OCI-LY1 (cell line): ENCODE results near the gene NIM1K.

Source experiments
- H2AFZ ChIP-seq: fragments of 200-600 bp; sonication (generic), shearing (Covaris generic); 2 replicates; pipeline ENCODE4 v1.6.0; 2014; ENCODE audit warnings: antibody characterized with exemption, mild to moderate bottlenecking, low read length
- H3F3A ChIP-seq: fragments of 200-600 bp; sonication (generic), shearing (Covaris generic); 2 replicates; pipeline ENCODE4 v1.6.0; 2014; ENCODE audit warnings: mild to moderate bottlenecking, antibody characterized with exemption, low read length, moderate library complexity; ENCODE audit not compliant: insufficient read depth
- H3K27ac ChIP-seq: fragments of 200-600 bp; sonication (generic); 2 replicates; pipeline ENCODE4 v1.5.1; 2014; ENCODE audit warnings: low read length, mixed run types, mild to moderate bottlenecking, low read depth; ENCODE audit not compliant: poor library complexity, severe bottlenecking
- H3K27me3 ChIP-seq: fragments of 200-600 bp; sonication (generic); 2 replicates; pipeline ENCODE4 v1.6.0; 2014; ENCODE audit warnings: antibody characterized with exemption, mild to moderate bottlenecking, low read length, moderate library complexity; ENCODE audit not compliant: insufficient read depth
- H3K36me3 ChIP-seq: fragments of 200-600 bp; sonication (generic); 2 replicates; pipeline ENCODE4 v1.6.1; 2014; ENCODE audit warnings: mild to moderate bottlenecking, antibody characterized with exemption, low read length, moderate library complexity, mixed read lengths; ENCODE audit not compliant: insufficient read depth
- H3K4me1 ChIP-seq: fragments of 200-600 bp; sonication (generic); 2 replicates; pipeline ENCODE4 v1.5.1; 2014; ENCODE audit warnings: mild to moderate bottlenecking, low read length, moderate library complexity; ENCODE audit not compliant: insufficient read depth, severe bottlenecking
- H3K4me2 ChIP-seq: fragments of 200-600 bp; sonication (generic), shearing (Covaris generic); 2 replicates; pipeline ENCODE4 v1.6.1; 2014; ENCODE audit warnings: low read length
- H3K4me3 ChIP-seq: fragments of 200-600 bp; sonication (generic); 2 replicates; pipeline ENCODE4 v1.5.1; 2014; ENCODE audit warnings: low read length, low read depth, mild to moderate bottlenecking, mixed read lengths; ENCODE audit not compliant: poor library complexity, severe bottlenecking
- H3K79me2 ChIP-seq: fragments of 200-600 bp; shearing (Covaris generic); 2 replicates; pipeline ENCODE4 v1.6.1; 2016; ENCODE audit warnings: mixed run types, low read length, mixed read lengths; ENCODE audit not compliant: insufficient read depth
- H3K9ac ChIP-seq: fragments of 200-600 bp; sonication (generic), shearing (Covaris generic); 2 replicates; pipeline ENCODE4 v1.6.1; 2014; ENCODE audit warnings: mild to moderate bottlenecking, low read length, mixed read lengths
- H3K9me2 ChIP-seq: fragments of 200-600 bp; sonication (generic), shearing (Covaris generic); 2 replicates; pipeline ENCODE4 v1.6.1; 2014; ENCODE audit warnings: low read depth, mild to moderate bottlenecking, low read length, mixed read lengths
- H3K9me3 ChIP-seq: fragments of 200-600 bp; shearing (Covaris generic); 2 replicates; pipeline ENCODE4 v1.6.1; 2014; ENCODE audit warnings: low read length, mixed read lengths
- H4K20me1 ChIP-seq: fragments of 200-600 bp; sonication (generic), shearing (Covaris generic); 2 replicates; pipeline ENCODE4 v1.6.0; 2016; ENCODE audit warnings: mild to moderate bottlenecking, low read length; ENCODE audit not compliant: insufficient read depth
- EZH2 ChIP-seq: fragments of 200-600 bp; sonication (generic), shearing (Covaris generic); IDR thresholded peaks from 2 replicates; pipeline ENCODE4 v1.8.0; 2017; ENCODE audit warnings: borderline replicate concordance, mixed run types, mild to moderate bottlenecking, antibody characterized with exemption, low read length, moderate library complexity, mixed read lengths
- TF ChIP-seq, protein P1 (sequence below): fragments of 200-600 bp; sonication (generic), shearing (Covaris generic); IDR thresholded peaks from 2 replicates; pipeline ENCODE4 v1.5.1; 2017; ENCODE audit warnings: mild to moderate bottlenecking, antibody characterized with exemption, low read length, moderate library complexity, mixed read lengths

NIM1K gene

DNA sequence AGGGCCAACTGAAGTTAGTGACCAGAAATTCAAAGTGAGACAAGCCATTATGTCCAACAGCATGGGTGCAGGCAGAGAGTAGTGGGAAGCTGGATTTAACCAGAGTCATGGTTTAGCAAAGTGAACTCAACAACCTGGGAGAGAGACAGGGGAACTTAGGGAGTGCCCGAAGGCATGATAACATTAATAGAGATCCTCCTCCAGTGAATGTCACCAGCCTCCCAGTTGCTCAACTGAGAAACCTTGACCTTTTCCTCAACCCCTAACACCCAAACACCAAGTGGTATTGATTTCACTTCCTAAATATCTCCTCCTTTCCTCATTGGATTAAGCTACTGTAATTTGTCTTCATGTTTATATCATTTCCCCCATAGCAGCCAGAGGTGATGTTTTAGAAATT is 78.6 kb downstream of the NIM1K start:
- no peaks in the 10 kb centered on the region for H3F3A ChIP-seq
- no peaks in the 10 kb centered on the region for H3K9me3 ChIP-seq
- no peak overlapping the region for H3K9ac ChIP-seq
- no peak overlapping the region for H3K4me2 ChIP-seq
- no peak overlapping the region for H2AFZ ChIP-seq
- no peaks in the 10 kb centered on the region; the same call in 1 of the 2 replicates for H3K27me3 ChIP-seq
- no peak for TF ChIP-seq EZH2
- TF ChIP-seq, protein P1, sequence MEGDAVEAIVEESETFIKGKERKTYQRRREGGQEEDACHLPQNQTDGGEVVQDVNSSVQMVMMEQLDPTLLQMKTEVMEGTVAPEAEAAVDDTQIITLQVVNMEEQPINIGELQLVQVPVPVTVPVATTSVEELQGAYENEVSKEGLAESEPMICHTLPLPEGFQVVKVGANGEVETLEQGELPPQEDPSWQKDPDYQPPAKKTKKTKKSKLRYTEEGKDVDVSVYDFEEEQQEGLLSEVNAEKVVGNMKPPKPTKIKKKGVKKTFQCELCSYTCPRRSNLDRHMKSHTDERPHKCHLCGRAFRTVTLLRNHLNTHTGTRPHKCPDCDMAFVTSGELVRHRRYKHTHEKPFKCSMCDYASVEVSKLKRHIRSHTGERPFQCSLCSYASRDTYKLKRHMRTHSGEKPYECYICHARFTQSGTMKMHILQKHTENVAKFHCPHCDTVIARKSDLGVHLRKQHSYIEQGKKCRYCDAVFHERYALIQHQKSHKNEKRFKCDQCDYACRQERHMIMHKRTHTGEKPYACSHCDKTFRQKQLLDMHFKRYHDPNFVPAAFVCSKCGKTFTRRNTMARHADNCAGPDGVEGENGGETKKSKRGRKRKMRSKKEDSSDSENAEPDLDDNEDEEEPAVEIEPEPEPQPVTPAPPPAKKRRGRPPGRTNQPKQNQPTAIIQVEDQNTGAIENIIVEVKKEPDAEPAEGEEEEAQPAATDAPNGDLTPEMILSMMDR: no peak
- no peaks in the 10 kb centered on the region for H4K20me1 ChIP-seq
- H3K4me1 ChIP-seq: no peaks in the 10 kb centered on the region
- H3K27ac ChIP-seq: no peak overlapping the region
- H3K9me2 ChIP-seq: no peaks in the 10 kb centered on the region
- H3K79me2 ChIP-seq: no peaks in the 10 kb centered on the region
- H3K4me3 ChIP-seq: no peak overlapping the region
- H3K36me3 ChIP-seq: no peaks in the 10 kb centered on the region

DNA sequence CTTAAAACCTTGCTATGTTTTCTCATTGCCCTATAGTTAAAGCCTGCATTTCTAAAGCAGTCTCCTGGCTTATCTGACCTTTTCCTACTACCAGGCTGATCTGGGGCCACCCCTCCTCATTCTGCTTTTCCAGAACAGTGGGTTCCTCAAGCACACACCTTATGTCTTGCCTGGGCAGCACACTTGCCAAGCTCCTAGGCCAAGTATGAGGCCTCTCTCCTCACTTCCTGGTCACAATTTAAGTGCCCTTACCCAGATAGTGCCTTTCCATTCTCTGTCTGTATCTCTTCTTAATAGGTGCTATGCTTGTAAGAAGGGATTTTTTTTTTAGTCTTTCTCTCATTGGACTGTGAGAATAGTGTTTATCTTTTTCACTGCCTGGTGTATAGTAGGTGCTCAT is 81.5 kb downstream of the NIM1K start:
- no peaks in the 10 kb centered on the region for H3K9me3 ChIP-seq
- H3K27ac ChIP-seq: no peak overlapping the region
- no peaks in the 10 kb centered on the region for H4K20me1 ChIP-seq
- H3K36me3 ChIP-seq: no peaks in the 10 kb centered on the region
- H2AFZ ChIP-seq: no peak overlapping the region
- no peak overlapping the region for H3K4me2 ChIP-seq
- no peaks in the 10 kb centered on the region for H3K79me2 ChIP-seq
- H3K4me3 ChIP-seq: no peak overlapping the region
- H3K4me1 ChIP-seq: no peaks in the 10 kb centered on the region
- no peak overlapping the region for H3K9ac ChIP-seq
- no peaks in the 10 kb centered on the region; the same call in 1 of the 2 replicates for H3K27me3 ChIP-seq
- no peaks in the 10 kb centered on the region for H3K9me2 ChIP-seq
- no peak for TF ChIP-seq EZH2
- TF ChIP-seq, protein P1: no peak
- H3F3A ChIP-seq: no peaks in the 10 kb centered on the region

DNA sequence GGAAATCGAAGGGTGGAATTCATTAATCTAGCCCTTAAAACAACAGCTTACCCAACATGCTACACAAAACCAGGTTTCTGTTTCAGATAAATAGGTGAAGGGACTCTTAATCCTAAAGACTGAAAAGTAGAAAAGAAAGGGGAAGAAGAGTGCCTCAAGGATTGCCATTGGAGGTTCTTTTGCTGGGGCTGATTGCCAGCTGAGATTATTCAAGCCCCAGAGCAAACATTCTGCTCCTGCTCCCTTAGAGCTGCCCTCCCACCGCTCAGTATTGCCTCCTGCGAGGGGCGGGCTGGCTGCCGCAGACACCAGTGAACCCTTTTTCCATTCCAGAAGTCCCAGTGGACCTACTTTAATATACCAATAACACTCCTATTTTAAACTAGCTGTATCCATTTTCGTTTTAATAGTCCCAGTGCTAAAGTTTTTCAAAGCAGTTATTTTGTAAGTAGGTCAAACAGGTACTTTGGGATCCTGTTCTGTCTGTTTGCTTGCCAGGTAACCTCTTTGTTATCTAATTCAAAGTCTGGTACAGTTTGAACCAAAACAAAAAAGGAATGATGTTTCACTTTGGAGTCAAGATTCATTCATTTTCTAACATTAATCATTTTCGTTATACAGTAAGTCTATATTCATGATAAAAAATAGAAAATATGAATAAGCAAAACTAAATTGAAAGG is 82.5 kb downstream of the NIM1K start:
- no peaks in the 10 kb centered on the region for H3K4me1 ChIP-seq
- no peaks in the 10 kb centered on the region for H3K9me3 ChIP-seq
- H3K27ac ChIP-seq: no peak overlapping the region
- no peaks in the 10 kb centered on the region for H3K9me2 ChIP-seq
- H3K9ac ChIP-seq: no peak overlapping the region
- TF ChIP-seq EZH2: no peak
- TF ChIP-seq, protein P1: no peak
- H4K20me1 ChIP-seq: no peaks in the 10 kb centered on the region
- no peaks in the 10 kb centered on the region for H3K36me3 ChIP-seq
- H3K79me2 ChIP-seq: no peaks in the 10 kb centered on the region
- no peaks in the 10 kb centered on the region; the same call in 1 of the 2 replicates for H3K27me3 ChIP-seq
- H3K4me2 ChIP-seq: no peak overlapping the region
- no peaks in the 10 kb centered on the region for H3F3A ChIP-seq
- no peak overlapping the region for H2AFZ ChIP-seq
- no peak overlapping the region for H3K4me3 ChIP-seq
